GM23248 (cell line): ENCODE data around the gene CCHCR1.

Experiments used
- EZH2 ChIP-seq: fragments of 200-600 bp; sonication (generic); IDR thresholded peaks from 2 replicates; pipeline ENCODE4 v1.6.1; 2018; ENCODE audit warnings: antibody characterized with exemption, mild to moderate bottlenecking; ENCODE audit not compliant: insufficient read depth, poor library complexity, severe bottlenecking
- EZH2phosphoT487 ChIP-seq: fragments of 200-600 bp; sonication (generic); IDR thresholded peaks from 2 replicates; pipeline ENCODE4 v1.6.1; 2018; ENCODE audit warnings: antibody characterized with exemption, moderate library complexity, mild to moderate bottlenecking, low read depth; ENCODE audit not compliant: insufficient read depth

DNA sequence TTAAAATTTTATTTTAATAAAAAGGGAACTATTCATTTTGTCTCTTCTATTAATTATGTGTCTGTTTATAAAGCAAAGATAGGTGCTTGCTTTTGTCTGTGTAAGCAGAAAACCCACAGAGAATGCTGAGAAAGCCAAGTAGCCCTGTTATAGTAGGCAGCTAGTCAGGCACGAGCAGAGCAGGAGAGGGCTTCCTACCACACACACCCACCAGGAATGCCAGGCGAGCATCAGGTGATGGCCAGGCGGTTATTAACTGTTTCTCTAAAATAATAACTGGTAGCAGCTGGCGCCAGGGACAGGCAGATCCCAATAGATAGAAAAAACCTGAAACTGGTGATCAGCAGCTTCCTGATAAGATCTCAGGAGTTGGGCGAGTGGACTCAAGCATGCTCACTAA is 60.9 kb downstream of the CCHCR1 start:
- TF ChIP-seq EZH2phosphoT487: no peak
- no peak for TF ChIP-seq EZH2
